K562 (cell line): Measurements from ENCODE around the gene HDAC1. TPM values are rescaled to one million over a fixed set of nuclear protein-coding genes. Genes with fewer than 3 reads are reported as not detected.

ENCODE experiments used
- ARNT ChIP-seq, 2 experiments: fragments of 450-650 bp; IDR thresholded peaks; 2 replicates each; pipeline ENCODE4 v1.6.1; 2016; ENCODE audit warnings: mild to moderate bottlenecking in 1 of 2
- CBX5 ChIP-seq: IDR thresholded peaks from 2 replicates; pipeline ENCODE4 v1.6.1; 2014; ENCODE audit warnings: low read depth, borderline replicate concordance
- DNMT1 ChIP-seq: fragments of 450-650 bp; IDR thresholded peaks from 2 replicates; pipeline ENCODE4 v1.6.1; 2016; ENCODE audit warnings: antibody characterized with exemption, mild to moderate bottlenecking
- ETV5 ChIP-seq: sonication (generic); formaldehyde crosslinking; IDR thresholded peaks from 2 replicates; pipeline ENCODE4 v1.4.0; 2020; ENCODE audit warnings: low read depth, mild to moderate bottlenecking, missing genetic modification reagents
- FOSL1 ChIP-seq: fragments of 200-800 bp; sonication (Bioruptor generic); conservative IDR thresholded peaks from 2 replicates; pipeline ENCODE4 v1.6.1; 2016; ENCODE audit warnings: missing genetic modification characterization, missing compliant biosample characterization
- MYBL2 ChIP-seq, 2 experiments: fragments of 450-650 bp in 1 of 2; sonication (generic) in 1 of 2; formaldehyde crosslinking in 1 of 2; IDR thresholded peaks; 2 replicates each; pipeline versions ENCODE4 v1.6.1 to v1.8.1; 2017 to 2022; ENCODE audit warnings: borderline replicate concordance in 1 of 2, inconsistent platforms in 1 of 2, low read depth in 1 of 2, mild to moderate bottlenecking in 1 of 2, missing genetic modification reagents in 1 of 2, moderate library complexity in 1 of 2
- NFIC ChIP-seq: fragments of 450-650 bp; IDR thresholded peaks from 2 replicates; pipeline ENCODE4 v1.6.1; 2017; ENCODE audit warnings: mild to moderate bottlenecking, inconsistent platforms
- PCBP2 ChIP-seq: fragments of 200-400 bp; formaldehyde crosslinking; IDR thresholded peaks from 2 replicates; pipeline ENCODE4 v1.6.1; 2018; ENCODE audit warnings: low read length, low read depth, mild to moderate bottlenecking, moderate library complexity; ENCODE audit not compliant: poor library complexity, severe bottlenecking
- SMARCA5 ChIP-seq: fragments of 450-650 bp; IDR thresholded peaks from 2 replicates; pipeline ENCODE4 v1.6.1; 2016
- ZNF263 ChIP-seq: sonication (generic); formaldehyde crosslinking; IDR thresholded peaks from 2 replicates; pipeline ENCODE4 v1.8.0; 2022; ENCODE audit warnings: mild to moderate bottlenecking, missing genetic modification reagents, borderline replicate concordance
- ZNF347 ChIP-seq: fragments of 450-650 bp; formaldehyde crosslinking; IDR thresholded peaks from 2 replicates; pipeline ENCODE4 v1.4.0; 2020; ENCODE audit warnings: low read depth, mild to moderate bottlenecking, moderate library complexity
- ZNF586 ChIP-seq: fragments of 450-650 bp; formaldehyde crosslinking; conservative IDR thresholded peaks from 2 replicates; pipeline ENCODE4 v1.4.0; 2020; ENCODE audit warnings: mild to moderate bottlenecking, moderate library complexity
- polyA plus RNA-seq, 8 experiments: library from polyadenylated mRNA; depleted of rRNA in 4 of 8; stranded (reverse) in 5 of 8; unstranded in 3 of 8; fragments of >200 nt; fragmentation: Nextera tagmentation in 2 of 8; fragmentation: Illumina TruSeq in 1 of 8; extraction: Ambion mirVana in 2 of 8; extraction: Trizol in 1 of 8; gene quantifications; 2 replicates each; pipeline versions ENCODE4 v1.2.1 to v1.2.3, GENCODE V29; 2011 to 2014; ENCODE audit warnings: inconsistent platforms in 1 of 8, missing spikeins in 1 of 8
- total RNA-seq, 7 experiments: library from RNA; depleted of rRNA in 6 of 7; stranded (reverse); fragments of >200 nt in 6 of 7; fragmentation: Illumina TruSeq in 2 of 7; extraction: Trizol in 2 of 7; gene quantifications; 2 replicates each; pipeline versions ENCODE4 v1.2.1 to v1.2.3, GENCODE V29; 2011 to 2021; ENCODE audit warnings: low replicate concordance in 1 of 7
- TF ChIP-seq, protein P1 (sequence below): IDR thresholded peaks from 3 replicates; pipeline ENCODE4 v1.6.1; 2011; ENCODE audit warnings: borderline replicate concordance, mild to moderate bottlenecking; ENCODE audit not compliant: insufficient read length, insufficient read depth
- TF ChIP-seq, protein P2 (sequence below): IDR thresholded peaks from 3 replicates; pipeline ENCODE4 v1.6.1; 2011; ENCODE audit warnings: borderline replicate concordance, mild to moderate bottlenecking, moderate library complexity; ENCODE audit not compliant: insufficient read length; ENCODE audit errors: extremely low read depth
- TF ChIP-seq, protein P3 (sequence below): sonication (generic); formaldehyde crosslinking; IDR thresholded peaks from 2 replicates; pipeline ENCODE4 v1.8.1; 2022; ENCODE audit warnings: missing genetic modification reagents
- TF ChIP-seq, protein P4 (sequence below): fragments of 250-450 bp; sonication (Bioruptor Pico); IDR thresholded peaks from 2 replicates; pipeline ENCODE4 v1.5.0; 2022; ENCODE audit warnings: mild to moderate bottlenecking

Gene HDAC1
- total and polyA plus RNA-seq, 9 of the 15 experiments (the other 6 are each of a cell fraction or from before 2014, with no cell fraction given) = 169 to 384 (median 193) TPM

DNA sequence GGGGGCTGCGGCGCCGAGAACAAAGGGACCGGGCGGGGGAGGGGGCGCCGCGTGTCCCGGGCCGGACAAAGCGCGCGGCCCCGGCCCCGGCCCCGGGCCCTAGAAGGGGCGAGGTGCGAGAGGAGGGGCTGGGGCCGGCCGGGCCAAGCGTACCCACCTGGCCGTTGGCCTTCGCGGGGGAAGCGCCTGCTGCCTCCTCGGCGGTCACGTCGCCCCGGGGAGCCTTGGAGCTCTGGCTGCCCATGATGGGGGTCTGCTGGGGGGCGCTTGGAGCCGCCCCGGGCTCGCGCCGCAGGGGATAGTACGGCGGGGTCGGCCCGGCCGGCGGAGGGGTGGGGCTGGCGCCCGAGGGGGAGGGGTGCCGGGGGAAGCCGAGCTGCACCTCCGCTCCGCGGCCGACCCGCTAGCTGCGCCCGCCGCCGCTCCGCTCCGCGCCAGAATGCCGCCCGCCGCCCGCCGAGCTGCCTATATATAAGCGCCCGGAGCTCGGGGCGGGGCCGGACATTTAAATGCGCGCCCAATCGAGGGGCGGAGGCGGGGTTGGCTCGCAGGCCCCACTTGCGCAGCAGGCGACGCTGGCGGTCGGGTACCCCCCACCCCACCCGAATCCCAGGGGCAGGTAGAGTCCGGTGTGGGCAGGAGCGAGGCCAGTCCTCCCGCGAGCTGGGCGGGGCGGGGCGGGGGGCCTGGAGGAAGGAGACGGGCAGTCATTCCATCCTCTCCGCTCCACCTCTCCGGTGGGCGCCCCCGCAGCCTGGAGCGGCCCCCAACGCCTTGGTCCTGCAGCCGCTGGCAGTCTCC is 44.1 kb downstream of the HDAC1 start, which contains the start of gene MARCKSL1 (continued):
- no peak for TF ChIP-seq ARNT (IDR thresholded peaks at IDR 0.05)
- no peak for TF ChIP-seq SMARCA5
- TF ChIP-seq, protein P1, sequence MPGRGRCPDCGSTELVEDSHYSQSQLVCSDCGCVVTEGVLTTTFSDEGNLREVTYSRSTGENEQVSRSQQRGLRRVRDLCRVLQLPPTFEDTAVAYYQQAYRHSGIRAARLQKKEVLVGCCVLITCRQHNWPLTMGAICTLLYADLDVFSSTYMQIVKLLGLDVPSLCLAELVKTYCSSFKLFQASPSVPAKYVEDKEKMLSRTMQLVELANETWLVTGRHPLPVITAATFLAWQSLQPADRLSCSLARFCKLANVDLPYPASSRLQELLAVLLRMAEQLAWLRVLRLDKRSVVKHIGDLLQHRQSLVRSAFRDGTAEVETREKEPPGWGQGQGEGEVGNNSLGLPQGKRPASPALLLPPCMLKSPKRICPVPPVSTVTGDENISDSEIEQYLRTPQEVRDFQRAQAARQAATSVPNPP = no peak
- TF ChIP-seq ZNF586 (CRISPR knock-in tag) = no peak
- no peak for TF ChIP-seq ETV5
- no peak for TF ChIP-seq CBX5
- TF ChIP-seq, protein P2, sequence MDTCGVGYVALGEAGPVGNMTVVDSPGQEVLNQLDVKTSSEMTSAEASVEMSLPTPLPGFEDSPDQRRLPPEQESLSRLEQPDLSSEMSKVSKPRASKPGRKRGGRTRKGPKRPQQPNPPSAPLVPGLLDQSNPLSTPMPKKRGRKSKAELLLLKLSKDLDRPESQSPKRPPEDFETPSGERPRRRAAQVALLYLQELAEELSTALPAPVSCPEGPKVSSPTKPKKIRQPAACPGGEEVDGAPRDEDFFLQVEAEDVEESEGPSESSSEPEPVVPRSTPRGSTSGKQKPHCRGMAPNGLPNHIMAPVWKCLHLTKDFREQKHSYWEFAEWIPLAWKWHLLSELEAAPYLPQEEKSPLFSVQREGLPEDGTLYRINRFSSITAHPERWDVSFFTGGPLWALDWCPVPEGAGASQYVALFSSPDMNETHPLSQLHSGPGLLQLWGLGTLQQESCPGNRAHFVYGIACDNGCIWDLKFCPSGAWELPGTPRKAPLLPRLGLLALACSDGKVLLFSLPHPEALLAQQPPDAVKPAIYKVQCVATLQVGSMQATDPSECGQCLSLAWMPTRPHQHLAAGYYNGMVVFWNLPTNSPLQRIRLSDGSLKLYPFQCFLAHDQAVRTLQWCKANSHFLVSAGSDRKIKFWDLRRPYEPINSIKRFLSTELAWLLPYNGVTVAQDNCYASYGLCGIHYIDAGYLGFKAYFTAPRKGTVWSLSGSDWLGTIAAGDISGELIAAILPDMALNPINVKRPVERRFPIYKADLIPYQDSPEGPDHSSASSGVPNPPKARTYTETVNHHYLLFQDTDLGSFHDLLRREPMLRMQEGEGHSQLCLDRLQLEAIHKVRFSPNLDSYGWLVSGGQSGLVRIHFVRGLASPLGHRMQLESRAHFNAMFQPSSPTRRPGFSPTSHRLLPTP = no peak
- TF ChIP-seq NFIC = peak; percentile 25; the same call in 1 of the 2 replicates
- no peak for TF ChIP-seq MYBL2 (IDR thresholded peaks at IDR 0.05; ENCODE audit: low read depth)
- no peak for TF ChIP-seq MYBL2 (CRISPR knock-in tag; IDR thresholded peaks at IDR 0.05; ENCODE audit: borderline replicate concordance)
- TF ChIP-seq DNMT1 = no peak
- no peak for TF ChIP-seq ZNF347 (CRISPR knock-in tag)
- TF ChIP-seq, protein P3, sequence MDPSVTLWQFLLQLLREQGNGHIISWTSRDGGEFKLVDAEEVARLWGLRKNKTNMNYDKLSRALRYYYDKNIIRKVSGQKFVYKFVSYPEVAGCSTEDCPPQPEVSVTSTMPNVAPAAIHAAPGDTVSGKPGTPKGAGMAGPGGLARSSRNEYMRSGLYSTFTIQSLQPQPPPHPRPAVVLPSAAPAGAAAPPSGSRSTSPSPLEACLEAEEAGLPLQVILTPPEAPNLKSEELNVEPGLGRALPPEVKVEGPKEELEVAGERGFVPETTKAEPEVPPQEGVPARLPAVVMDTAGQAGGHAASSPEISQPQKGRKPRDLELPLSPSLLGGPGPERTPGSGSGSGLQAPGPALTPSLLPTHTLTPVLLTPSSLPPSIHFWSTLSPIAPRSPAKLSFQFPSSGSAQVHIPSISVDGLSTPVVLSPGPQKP (CRISPR knock-in tag) = no peak
- TF ChIP-seq, protein P4, sequence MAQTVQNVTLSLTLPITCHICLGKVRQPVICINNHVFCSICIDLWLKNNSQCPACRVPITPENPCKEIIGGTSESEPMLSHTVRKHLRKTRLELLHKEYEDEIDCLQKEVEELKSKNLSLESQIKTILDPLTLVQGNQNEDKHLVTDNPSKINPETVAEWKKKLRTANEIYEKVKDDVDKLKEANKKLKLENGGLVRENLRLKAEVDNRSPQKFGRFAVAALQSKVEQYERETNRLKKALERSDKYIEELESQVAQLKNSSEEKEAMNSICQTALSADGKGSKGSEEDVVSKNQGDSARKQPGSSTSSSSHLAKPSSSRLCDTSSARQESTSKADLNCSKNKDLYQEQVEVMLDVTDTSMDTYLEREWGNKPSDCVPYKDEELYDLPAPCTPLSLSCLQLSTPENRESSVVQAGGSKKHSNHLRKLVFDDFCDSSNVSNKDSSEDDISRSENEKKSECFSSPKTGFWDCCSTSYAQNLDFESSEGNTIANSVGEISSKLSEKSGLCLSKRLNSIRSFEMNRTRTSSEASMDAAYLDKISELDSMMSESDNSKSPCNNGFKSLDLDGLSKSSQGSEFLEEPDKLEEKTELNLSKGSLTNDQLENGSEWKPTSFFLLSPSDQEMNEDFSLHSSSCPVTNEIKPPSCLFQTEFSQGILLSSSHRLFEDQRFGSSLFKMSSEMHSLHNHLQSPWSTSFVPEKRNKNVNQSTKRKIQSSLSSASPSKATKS (CRISPR knock-in tag) = no peak
- peak; percentile 52 for TF ChIP-seq ZNF263 (CRISPR knock-in tag)
- peak; percentile 84 for TF ChIP-seq PCBP2
- TF ChIP-seq FOSL1 (tag) = 0 out of 2 replicates have a peak, but pooled peaks have one; percentile 10
